ENCODE measurements around the gene GPC6.

The GPC6 gene

GRCh38 chr13:94259984-94260383, 1033.4 kb downstream of the GPC6 start:
- H3K27me3 ChIP-seq (ENCODE audit: insufficient read depth, low read depth): no peaks in the 10 kb centered on the region
- no peak overlapping the region for H2AFZ ChIP-seq (ENCODE audit: low read depth)
- no peaks in the 10 kb centered on the region for H3K4me1 ChIP-seq (ENCODE audit: low read depth, poor library complexity, severe bottlenecking)
- no peak overlapping the region for H3K4me3 ChIP-seq (IDR thresholded peaks at IDR 0.05; ENCODE audit: insufficient read depth, low read depth, low read length)
- no peaks in the 10 kb centered on the region for H3K36me3 ChIP-seq (ENCODE audit: insufficient read depth)
- no peaks in the 10 kb centered on the region for H4K20me1 ChIP-seq (ENCODE audit: insufficient read depth)
- TF ChIP-seq CTCF (conservative IDR thresholded peaks at IDR 0.05; ENCODE audit: low read depth, low read length): no peak
- no peaks in the 10 kb centered on the region for H3K79me2 ChIP-seq (ENCODE audit: insufficient read depth, low read depth)
- no peak overlapping the region for H3K4me2 ChIP-seq
- H3K9ac ChIP-seq: no peak overlapping the region
- H3K27ac ChIP-seq: no peak overlapping the region

GRCh38 chr13:94261163-94261562, 1034.6 kb downstream of the GPC6 start:
- Histone ChIP-seq H3K27me3 (ENCODE audit: insufficient read depth, low read depth) (no peaks in the 10 kb centered on the region), H3K9ac (no peak overlapping the region), H2AFZ (ENCODE audit: low read depth) (no peak overlapping the region), H3K27ac (no peak overlapping the region), H3K4me1 (ENCODE audit: low read depth, poor library complexity, severe bottlenecking) (no peaks in the 10 kb centered on the region), H4K20me1 (ENCODE audit: insufficient read depth) (no peaks in the 10 kb centered on the region), H3K79me2 (ENCODE audit: insufficient read depth, low read depth) (no peaks in the 10 kb centered on the region), H3K4me2 (no peak overlapping the region), H3K36me3 (ENCODE audit: insufficient read depth) (no peaks in the 10 kb centered on the region), H3K4me3 (IDR thresholded peaks at IDR 0.05; ENCODE audit: insufficient read depth, low read depth, low read length) (no peak overlapping the region)
- TF ChIP-seq CTCF (conservative IDR thresholded peaks at IDR 0.05; ENCODE audit: low read depth, low read length): no peak

- no peak overlapping the region for H2AFZ ChIP-seq (ENCODE audit: low read depth)
- no peak overlapping the region for H3K4me3 ChIP-seq (IDR thresholded peaks at IDR 0.05; ENCODE audit: insufficient read depth, low read depth, low read length)
- TF ChIP-seq CTCF (conservative IDR thresholded peaks at IDR 0.05; ENCODE audit: low read depth, low read length): no peak
- H3K27ac ChIP-seq: no peak overlapping the region
- no peak overlapping the region for H3K4me2 ChIP-seq
- H3K9ac ChIP-seq: no peak overlapping the region
- no peaks in the 10 kb centered on the region for H3K79me2 ChIP-seq (ENCODE audit: insufficient read depth, low read depth)
- H4K20me1 ChIP-seq (ENCODE audit: insufficient read depth): no peaks in the 10 kb centered on the region
- no peaks in the 10 kb centered on the region for H3K36me3 ChIP-seq (ENCODE audit: insufficient read depth)
- no peaks in the 10 kb centered on the region for H3K4me1 ChIP-seq (ENCODE audit: low read depth, poor library complexity, severe bottlenecking)
- no peaks in the 10 kb centered on the region for H3K27me3 ChIP-seq (ENCODE audit: insufficient read depth, low read depth)
These were observed 1036.4 kb downstream of the GPC6 start for GRCh38 chr13:94263038-94263437.

GRCh38 chr13:94267581-94268366, 1041.2 kb downstream of the GPC6 start:
- Histone ChIP-seq H2AFZ (ENCODE audit: low read depth) (no peak overlapping the region), H3K4me3 (IDR thresholded peaks at IDR 0.05; ENCODE audit: insufficient read depth, low read depth, low read length) (no peak overlapping the region), H3K9ac (no peak overlapping the region), H3K4me2 (no peak overlapping the region), H3K27me3 (ENCODE audit: insufficient read depth, low read depth) (no peaks in the 10 kb centered on the region), H3K36me3 (ENCODE audit: insufficient read depth) (no peaks in the 10 kb centered on the region), H3K27ac (no peak overlapping the region), H3K79me2 (ENCODE audit: insufficient read depth, low read depth) (no peaks in the 10 kb centered on the region), H3K4me1 (ENCODE audit: low read depth, poor library complexity, severe bottlenecking) (no peaks in the 10 kb centered on the region), H4K20me1 (ENCODE audit: insufficient read depth) (no peaks in the 10 kb centered on the region)
- TF ChIP-seq CTCF (conservative IDR thresholded peaks at IDR 0.05; ENCODE audit: low read depth, low read length): no peak
